Activated CD8-positive, alpha-beta memory T cell treated with anti-CD3 and anti-CD28 coated beads for 4 hours (primary cell): ENCODE data around the gene WNK1.
"Not testable (repeated sequence)": the region's sequence is repeated elsewhere in the genome, so short reads cannot be mapped to it uniquely, and the experiment has no call there.

Experiments
- DNase-seq, 2 donors: peaks; one replicate each; pipeline ENCODE4 v3.0.0-alpha.2; 2020; ENCODE audit warnings: low read depth in 2 of 2

Gene WNK1

GRCh38 chr12:817941-818600 is 65.7 kb downstream of the WNK1 start:
- no peak for DNase-seq

GRCh38 chr12:818733-819132 is 66.4 kb downstream of the WNK1 start:
- DNase-seq: no peak

- DNase-seq: no peak
Measured at GRCh38 chr12:820336-820735, 68.0 kb downstream of the WNK1 start.

- no peak for DNase-seq
Measured at GRCh38 chr12:823028-823698, 70.8 kb downstream of the WNK1 start.

- no peak for DNase-seq
Measured at GRCh38 chr12:826331-826730, 74.0 kb downstream of the WNK1 start.

GRCh38 chr12:828726-829395 is 76.5 kb downstream of the WNK1 start:
- DNase-seq: no peak

DNA sequence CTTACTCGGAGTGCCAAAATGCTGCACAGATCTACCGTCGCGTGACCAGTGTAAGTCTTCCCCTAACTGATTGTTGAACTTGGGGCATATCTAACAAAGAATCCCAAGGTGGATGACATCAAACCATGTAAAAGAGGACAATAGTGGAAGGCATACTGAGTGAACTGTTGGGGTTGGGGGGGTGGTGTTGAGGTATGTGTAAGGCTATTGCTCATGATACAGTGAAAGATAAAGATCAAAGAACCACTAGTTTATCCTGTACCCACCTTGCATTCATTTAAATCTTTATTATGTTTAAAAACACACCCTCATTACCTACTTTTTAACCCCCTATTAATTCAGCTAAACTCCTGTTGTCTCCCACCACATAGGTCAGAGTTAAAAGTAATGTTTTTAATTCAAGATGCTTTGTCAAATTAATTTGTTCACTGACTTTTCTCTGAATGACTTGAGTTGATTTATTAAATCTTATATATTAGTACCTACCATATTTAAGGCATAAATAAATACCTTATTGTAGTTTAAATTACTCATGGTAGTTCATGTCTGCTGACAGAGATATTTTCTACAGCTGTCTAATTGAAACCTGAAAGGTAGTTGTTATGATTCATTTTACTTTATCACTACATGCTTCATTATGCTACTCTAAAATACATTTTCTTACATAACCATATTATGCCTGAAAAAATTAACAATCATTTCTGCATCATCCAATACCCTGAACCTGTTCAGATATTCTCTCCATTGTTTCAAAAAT is 77.9 kb downstream of the WNK1 start:
- DNase-seq: no peak

- no peak for DNase-seq
Measured at GRCh38 chr12:835754-836518, 83.6 kb downstream of the WNK1 start.

DNA sequence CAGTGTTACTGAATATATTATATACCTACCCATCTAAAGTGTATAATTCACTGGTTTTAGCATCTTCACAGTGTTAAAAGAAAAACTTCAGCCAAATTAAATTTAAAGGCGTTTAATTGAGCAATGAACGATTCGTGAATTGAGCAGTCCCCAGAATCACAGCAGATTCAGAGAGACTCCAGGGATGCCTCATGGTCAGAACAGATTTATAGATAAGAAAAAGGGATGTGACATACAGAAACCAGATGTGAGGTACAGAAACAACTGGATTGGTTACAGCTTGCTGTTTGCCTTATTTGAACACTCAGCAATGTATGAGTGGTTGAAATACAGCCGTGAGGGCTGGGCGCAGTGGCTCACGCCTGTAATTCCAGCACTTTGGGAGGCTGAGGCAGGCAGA is 84.6 kb downstream of the WNK1 start:
- DNase-seq: no peak

GRCh38 chr12:837548-837947 is 85.2 kb downstream of the WNK1 start:
- no peak for DNase-seq

DNA sequence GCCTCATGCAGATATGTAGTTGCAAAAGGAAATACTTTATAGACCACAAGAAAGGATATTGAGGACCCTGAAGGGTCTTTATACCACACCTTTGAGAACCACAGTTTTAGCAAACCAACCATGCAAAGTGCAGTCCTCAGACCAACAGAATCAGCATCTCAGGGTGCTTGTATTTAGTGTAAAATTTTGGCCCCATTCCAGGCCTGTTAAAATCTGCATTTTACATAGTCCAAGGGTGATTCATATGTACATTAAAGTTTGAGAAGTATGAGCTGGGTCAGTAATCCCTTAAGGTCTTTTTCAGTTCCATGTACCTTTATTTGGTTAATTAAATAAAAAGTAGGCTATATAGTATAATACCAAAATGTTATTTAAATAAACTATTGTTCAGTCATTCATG is 91.2 kb downstream of the WNK1 start:
- DNase-seq: no peak

DNA sequence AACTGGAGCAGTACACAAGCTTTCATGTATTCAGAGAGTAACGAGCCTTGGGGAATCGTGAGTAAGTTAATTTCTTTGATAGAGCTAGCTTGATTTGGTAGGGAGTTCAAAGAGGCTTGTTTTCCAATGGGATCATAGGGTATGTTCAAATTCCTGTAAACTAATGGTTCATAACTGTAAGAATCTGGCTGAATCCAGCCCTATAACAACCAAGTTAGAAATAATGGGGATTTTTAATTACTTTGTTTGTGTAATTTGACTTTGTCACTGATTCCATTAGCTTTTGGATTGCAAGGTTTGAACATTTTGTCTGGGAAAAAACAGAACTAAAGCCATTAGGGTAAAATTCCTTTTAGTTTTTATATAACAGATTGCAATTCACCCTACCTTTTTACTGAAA is 94.0 kb downstream of the WNK1 start:
- no peak for DNase-seq

- no peak for DNase-seq
Measured at GRCh38 chr12:848173-848865, 95.9 kb downstream of the WNK1 start.

DNA sequence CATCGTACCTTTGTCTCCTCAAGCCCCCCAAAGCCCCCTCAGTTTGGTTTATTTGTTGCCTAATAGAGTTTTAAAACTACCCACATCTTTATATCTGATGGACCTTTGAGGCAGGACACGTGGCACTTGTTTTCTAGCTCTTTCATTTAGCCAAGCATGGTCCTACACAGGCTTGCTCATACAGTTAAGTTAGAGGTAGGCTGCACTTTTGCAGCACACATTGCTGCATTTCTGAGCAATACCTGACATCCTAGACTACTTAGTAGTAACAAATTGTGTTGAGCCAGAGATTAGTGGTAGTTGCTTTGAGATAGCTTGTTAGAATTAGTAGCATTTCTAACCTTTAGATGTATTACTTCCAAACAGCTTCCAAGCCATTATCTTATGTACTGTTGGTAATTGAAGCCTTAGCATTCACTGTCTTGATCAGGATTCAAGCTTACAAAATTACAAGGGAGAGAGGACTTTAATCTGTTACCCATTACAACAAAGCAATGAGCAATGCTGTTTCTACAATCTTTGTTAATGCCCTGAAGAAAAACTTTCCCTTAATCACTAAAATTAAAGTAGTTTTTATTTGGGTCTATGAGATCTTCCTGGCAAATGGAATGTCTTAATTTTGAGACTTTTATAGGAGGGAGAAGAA is 96.6 kb downstream of the WNK1 start:
- no peak for DNase-seq

- not testable (repeated sequence) for DNase-seq
Measured at GRCh38 chr12:849733-850437, 97.5 kb downstream of the WNK1 start.

- DNase-seq: no peak
Measured at GRCh38 chr12:851343-851742, 99.0 kb downstream of the WNK1 start.

- DNase-seq: no peak
Measured at GRCh38 chr12:851913-852312, 99.5 kb downstream of the WNK1 start.

- no peak for DNase-seq
Measured at GRCh38 chr12:852864-853263, 100.5 kb downstream of the WNK1 start.

- no peak for DNase-seq
Measured at GRCh38 chr12:857611-858010, 105.2 kb downstream of the WNK1 start.
